Epithelial cell of proximal tubule (primary cell): ENCODE measurements around the gene CACNA2D2. TPM values are rescaled to one million over a fixed set of nuclear protein-coding genes. Genes with fewer than 3 reads are reported as not detected.

ENCODE experiments used
- DNase-seq: peaks from one replicate; pipeline ENCODE4 v3.0.0-alpha.2; 2011; ENCODE audit warnings: low read depth
- H3K4me3 ChIP-seq: 2 replicates; pipeline ENCODE4 v1.5.1; 2011; ENCODE audit warnings: low read depth, mild to moderate bottlenecking, low read length
- CTCF ChIP-seq: conservative IDR thresholded peaks from 2 replicates; pipeline ENCODE4 v1.5.1; 2012; ENCODE audit warnings: low read depth, mild to moderate bottlenecking, low read length
- total RNA-seq: library from RNA; depleted of rRNA; stranded (reverse); fragments of >200 nt; gene quantifications from 2 replicates; pipeline ENCODE4 v1.2.3, GENCODE V29; 2015

Gene CACNA2D2
- total RNA-seq, 1 donor from 2014 or later: not detected

- no peak overlapping the region for H3K4me3 ChIP-seq
- no peak for DNase-seq
Measured at GRCh38 chr3:50382722-50383121, 120.7 kb downstream of the CACNA2D2 start.

GRCh38 chr3:50381383-50381782 lies 122.1 kb downstream of the CACNA2D2 start:
- no peak for DNase-seq
- H3K4me3 ChIP-seq: no peak overlapping the region
- TF ChIP-seq CTCF: no peak

More at GRCh38 chr3:50382722-50383121, 120.7 kb downstream of the CACNA2D2 start:
- no peak for TF ChIP-seq CTCF

GRCh38 chr3:50380405-50381085 lies 122.9 kb downstream of the CACNA2D2 start:
- no peak overlapping the region for H3K4me3 ChIP-seq
- TF ChIP-seq CTCF: no peak
- no peak for DNase-seq

- no peak for DNase-seq
- no peak overlapping the region for H3K4me3 ChIP-seq
- no peak for TF ChIP-seq CTCF
Measured at GRCh38 chr3:50378757-50379156, 124.7 kb downstream of the CACNA2D2 start.

GRCh38 chr3:50378024-50378423 lies 125.4 kb downstream of the CACNA2D2 start:
- no peak for TF ChIP-seq CTCF

GRCh38 chr3:50375258-50375931 lies 128.0 kb downstream of the CACNA2D2 start:
- DNase-seq: no peak
- H3K4me3 ChIP-seq: no peak overlapping the region
- no peak for TF ChIP-seq CTCF

More at GRCh38 chr3:50378024-50378423, 125.4 kb downstream of the CACNA2D2 start:
- no peak overlapping the region for H3K4me3 ChIP-seq
- no peak for DNase-seq
